ENCODE results near the gene USP21.

DNA sequence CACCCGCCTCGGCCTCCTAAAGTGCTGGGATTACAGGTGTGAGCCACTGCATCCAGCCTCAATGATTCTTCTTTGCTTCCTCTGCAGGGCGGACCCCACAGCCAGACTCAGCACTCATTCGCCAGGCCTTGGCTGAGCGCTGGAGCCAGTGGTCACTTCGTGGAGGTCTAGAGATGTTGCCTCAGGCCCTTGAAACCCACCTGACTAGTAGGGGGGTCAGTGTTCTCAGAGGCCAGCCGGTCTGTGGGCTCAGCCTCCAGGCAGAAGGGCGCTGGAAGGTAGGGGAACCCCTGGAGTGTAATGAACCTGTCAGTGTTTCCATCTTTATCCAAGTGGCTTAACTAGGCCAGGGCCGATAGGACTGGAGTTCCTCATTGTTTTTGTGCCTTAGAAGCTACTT lies 9.6 kb downstream of the USP21 start:
- TF ChIP-seq CTCF (IDR thresholded peaks at IDR 0.05) (no peak), EZH2 (IDR thresholded peaks at IDR 0.05) (no peak), EZH2phosphoT487 (IDR thresholded peaks at IDR 0.05) (no peak)
